HCT116 (cell line): ENCODE measurements around the gene MICOS13. TPM values are rescaled to one million over a fixed set of nuclear protein-coding genes. Genes with fewer than 3 reads are reported as not detected.
A peak's percentile ranks its signal among the peaks of the same experiment; 100 is the strongest.

Experiments
- ATAC-seq: fragments of 200-7000 bp; cut with Tn5 transposase; 2 replicates; pipeline ENCODE4 v1.9.1; 2020; ENCODE audit warnings: mild to moderate bottlenecking, moderate library complexity
- BruUV-seq: library from RNA; stranded (reverse); fragments of 400-500 nt; replicated peaks from 2 replicates; lab custom pipeline; 2021; lab: Mats Ljungman, UMichigan
- CTCF ChIA-PET: fragments of 300-600 bp; sonication (Branson Sonifier 250); formaldehyde crosslinking; loops from one replicate; lab custom pipeline; 2021; ENCODE audit warnings: antibody characterized with exemption; lab: Charles Lee
- POLR2A ChIA-PET: fragments of 300-600, 350-600 bp; sonication (Branson Sonifier 250); formaldehyde crosslinking; loops from one replicate; lab custom pipeline; 2021; ENCODE audit warnings: antibody characterized with exemption; lab: Charles Lee
- RAD21 ChIA-PET, 2 experiments: fragments of 300-600 bp; sonication (Branson Sonifier 250); formaldehyde crosslinking; loops; one replicate each; lab custom pipeline; 2023; ENCODE audit warnings: low total read pairs in 2 of 2; ENCODE audit not compliant: uncharacterized antibody in 2 of 2, unreplicated experiment in 2 of 2, low non-redundant PET in 1 of 2; lab: Charles Lee
- DNase-seq: peaks from one replicate; pipeline ENCODE4 v3.0.0-alpha.2; 2010; ENCODE audit warnings: low read depth, low spot score
- H2AFZ ChIP-seq: fragments of 200-600 bp; shearing (Covaris generic), sonication (generic); 2 replicates; pipeline ENCODE4 v1.6.1; 2017; ENCODE audit warnings: low read depth, mixed run types, mixed read lengths, antibody characterized with exemption, low read length; ENCODE audit not compliant: poor library complexity, severe bottlenecking
- H3K27ac ChIP-seq: 2 replicates; pipeline ENCODE4 v1.5.1; 2012; ENCODE audit warnings: low read depth, low read length
- H3K27me3 ChIP-seq: fragments of 200-600 bp; sonication (generic); 2 replicates; pipeline ENCODE4 v1.6.1; 2016; ENCODE audit warnings: mixed run types, low read length, mixed read lengths; ENCODE audit not compliant: insufficient read depth
- H3K36me3 ChIP-seq, 2 experiments: fragments of 200-500 bp in 1 of 2; fragments of 200-600 bp in 1 of 2; sonication (Bioruptor generic) in 1 of 2; sonication (generic) in 1 of 2; 2 replicates each; pipeline versions ENCODE4 v1.5.1 to v1.6.1; 2014 to 2016; ENCODE audit warnings: low read length in 2 of 2, inconsistent platforms in 1 of 2, mixed read lengths in 1 of 2, mixed run types in 1 of 2; ENCODE audit not compliant: insufficient read depth in 2 of 2, control insufficient read depth in 1 of 2
- H3K4me1 ChIP-seq, 2 experiments: fragments of 200-600 bp in 1 of 2; sonication (generic) in 1 of 2; 2 replicates each; pipeline versions ENCODE4 v1.5.1 to v1.6.1; 2012 to 2017; ENCODE audit warnings: low read length in 2 of 2, inconsistent platforms in 1 of 2, mild to moderate bottlenecking in 1 of 2, mixed read lengths in 1 of 2, mixed run types in 1 of 2, moderate library complexity in 1 of 2; ENCODE audit not compliant: insufficient read depth in 2 of 2, control insufficient read depth in 1 of 2
- H3K4me2 ChIP-seq: fragments of 200-600 bp; sonication (generic); 2 replicates; pipeline ENCODE4 v1.6.1; 2017; ENCODE audit warnings: mixed run types, low read length, mixed read lengths
- H3K4me3 ChIP-seq, 2 experiments: fragments of 200-600 bp in 1 of 2; sonication (generic) in 1 of 2; replicated peaks in 1 of 2; 2 replicates each; pipeline ENCODE4 v1.5.1; 2011 to 2016; ENCODE audit warnings: low read length in 2 of 2, control low read depth in 1 of 2, low read depth in 1 of 2, mild to moderate bottlenecking in 1 of 2, mixed read lengths in 1 of 2, mixed run types in 1 of 2
- H3K79me2 ChIP-seq: fragments of 200-600 bp; sonication (generic); 2 replicates; pipeline ENCODE4 v1.6.1; 2017; ENCODE audit warnings: mild to moderate bottlenecking, mixed run types, low read length, moderate library complexity, mixed read lengths; ENCODE audit not compliant: insufficient read depth
- H3K9ac ChIP-seq: fragments of 200-600 bp; sonication (generic); 2 replicates; pipeline ENCODE4 v1.6.1; 2016; ENCODE audit warnings: low read length, mixed read lengths
- H3K9me2 ChIP-seq: fragments of 200-600 bp; sonication (generic), shearing (Covaris generic); 2 replicates; pipeline ENCODE4 v1.6.1; 2017; ENCODE audit warnings: mixed run types, mild to moderate bottlenecking, moderate library complexity; ENCODE audit not compliant: insufficient read depth
- H3K9me3 ChIP-seq, 2 experiments: fragments of 200-500 bp in 1 of 2; fragments of 200-600 bp in 1 of 2; sonication (Bioruptor generic) in 1 of 2; sonication (generic) in 1 of 2; 2 replicates each; pipeline ENCODE4 v1.6.1; 2014 to 2017; ENCODE audit warnings: low read length in 2 of 2, mixed read lengths in 2 of 2, inconsistent platforms in 1 of 2, low read depth in 1 of 2, mild to moderate bottlenecking in 1 of 2, mixed run types in 1 of 2, moderate library complexity in 1 of 2; ENCODE audit not compliant: control insufficient read depth in 1 of 2, insufficient read depth in 1 of 2
- H4K20me1 ChIP-seq: fragments of 200-600 bp; sonication (generic), shearing (Covaris generic); 2 replicates; pipeline ENCODE4 v1.6.1; 2017; ENCODE audit warnings: mixed run types, mild to moderate bottlenecking, moderate library complexity; ENCODE audit not compliant: insufficient read depth
- CBX3 ChIP-seq: IDR thresholded peaks from 2 replicates; pipeline ENCODE4 v1.6.1; 2012; ENCODE audit warnings: low read depth
- CEBPB ChIP-seq: IDR thresholded peaks from 2 replicates; pipeline ENCODE4 v1.6.1; 2012; ENCODE audit warnings: low read depth
- ELF1 ChIP-seq: IDR thresholded peaks from 2 replicates; pipeline ENCODE4 v1.6.1; 2012; ENCODE audit warnings: low read depth, borderline replicate concordance
- EZH2 ChIP-seq: fragments of 200-600 bp; sonication (generic); IDR thresholded peaks from 2 replicates; pipeline ENCODE4 v1.6.1; 2017; ENCODE audit warnings: antibody characterized with exemption, mixed run types
- EZH2phosphoT487 ChIP-seq: fragments of 200-600 bp; IDR thresholded peaks from 2 replicates; pipeline ENCODE4 v1.6.1; 2018; ENCODE audit warnings: antibody characterized with exemption, borderline replicate concordance
- JUND ChIP-seq: IDR thresholded peaks from 2 replicates; pipeline ENCODE4 v1.6.1; 2012
- POLR2A ChIP-seq: IDR thresholded peaks from 2 replicates; pipeline ENCODE4 v1.7.0; 2011; ENCODE audit warnings: borderline replicate concordance; ENCODE audit not compliant: insufficient read depth, insufficient read length; ENCODE audit errors: extremely low read depth
- SP1 ChIP-seq: IDR thresholded peaks from 2 replicates; pipeline ENCODE4 v1.6.1; 2012; ENCODE audit warnings: low read depth
- TCF7L2 ChIP-seq: IDR thresholded peaks from 2 replicates; pipeline ENCODE4 v1.7.0; 2011; ENCODE audit warnings: borderline replicate concordance, inconsistent platforms; ENCODE audit not compliant: insufficient read depth, insufficient read length; ENCODE audit errors: extremely low read depth
- intact Hi-C: fragments of 100-400 bp; cut with micrococcal nuclease; formaldehyde crosslinking; loops from 2 replicates; pipeline ENCODE4 v1.10.0; 2022
- total RNA-seq: library from RNA; stranded (reverse); gene quantifications from one replicate; pipeline ENCODE4 v1.2.1, GENCODE V29; 2021; ENCODE audit not compliant: unreplicated experiment
- TF ChIP-seq, protein P1 (sequence below): IDR thresholded peaks from 2 replicates; pipeline ENCODE4 v1.6.1; 2012
- TF ChIP-seq, protein P2 (sequence below): IDR thresholded peaks from 2 replicates; pipeline ENCODE4 v1.6.1; 2012; ENCODE audit warnings: low read depth
- TF ChIP-seq, protein P3 (sequence below): IDR thresholded peaks from 2 replicates; pipeline ENCODE4 v1.6.1; 2012
- TF ChIP-seq, protein P4 (sequence below), 3 experiments: fragments of 200-600 bp in 1 of 3; sonication (generic) in 1 of 3; IDR thresholded peaks in 2 of 3; conservative IDR thresholded peaks in 1 of 3; 2 replicates each; pipeline ENCODE4 v1.5.1; 2012 to 2017; ENCODE audit warnings: low read depth in 2 of 3, low read length in 2 of 3, antibody characterized with exemption in 1 of 3, borderline replicate concordance in 1 of 3, control low read depth in 1 of 3, mild to moderate bottlenecking in 1 of 3, mixed read lengths in 1 of 3, mixed run types in 1 of 3, moderate library complexity in 1 of 3; ENCODE audit not compliant: insufficient read depth in 1 of 3

MICOS13 gene
- total RNA-seq, 1 experiment from 2014 or later = 61.6 TPM

DNA sequence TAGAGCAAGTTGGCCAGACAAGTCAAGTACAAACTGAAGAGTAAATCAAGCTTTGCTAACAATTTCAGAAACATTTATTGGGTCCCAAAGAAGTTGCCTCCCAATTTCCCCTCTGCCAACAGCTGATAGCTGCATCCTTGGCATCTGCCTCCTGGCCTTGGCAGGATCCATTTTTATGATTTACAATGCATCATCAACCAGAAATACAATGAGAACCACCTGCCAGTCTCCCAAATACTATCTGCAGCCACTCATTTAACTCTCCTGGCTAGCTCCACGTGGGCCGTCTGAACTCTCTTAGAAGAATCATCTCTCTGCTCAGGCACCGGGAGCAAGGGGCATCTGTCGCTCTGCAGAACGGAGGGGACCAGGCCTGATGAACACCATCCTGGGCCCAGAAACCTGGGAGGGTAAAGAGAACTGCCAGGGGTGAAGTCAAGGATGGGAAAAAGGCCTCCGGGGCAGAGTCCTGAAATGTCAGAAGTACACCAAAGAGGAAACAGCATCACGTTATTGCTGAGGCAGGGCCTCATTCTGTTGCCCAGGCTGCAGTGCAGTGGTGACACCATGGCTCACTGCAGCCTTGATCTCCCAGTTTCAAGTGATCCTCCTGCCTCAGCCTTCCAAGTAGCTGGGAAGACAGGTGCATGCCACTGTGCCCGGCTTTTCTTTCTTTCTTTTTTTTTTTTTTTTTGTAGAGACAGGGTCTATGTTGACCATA, 37.1 kb upstream of the MICOS13 start:
- H3K9me2 ChIP-seq = no peaks in the 10 kb centered on the region
- ATAC-seq (no peak), DNase-seq (no peak)
- peak overlapping the region; percentile 88 for H3K4me2 ChIP-seq
- peaks cover 72% of the 10 kb centered on the region for H3K79me2 ChIP-seq
- H3K36me3 ChIP-seq = peaks cover 15 to 26% of the 10 kb centered on the region in 2 experiments; a peak in 3 of 4 replicates
- H2AFZ ChIP-seq = no peak overlapping the region
- peak overlapping the region; percentile 99 to 100; a peak in 3 of 4 replicates for H3K4me3 ChIP-seq
- ChIA-PET CTCF (interaction anchor here (1.5 to 2.1 kb wide), 2 partner anchors 28 to 30 kb away, joined by 4 to 7 read pairs; partner anchors contain the start of gene RPL36), RAD21 (interaction anchor here in 1 of 2 experiments (0.6 kb wide), 1 partner anchor 30 kb away, joined by 4 read pairs; no protein-coding TSS in a partner anchor), POLR2A (interaction anchor here (1.0 to 1.6 kb wide), 3 partner anchors 26 to 111 kb away, joined by 3 to 5 read pairs (median 4); partner anchors contain the start of gene RPL36)
- BruUV-seq = no TSS peak
- H3K9me3 ChIP-seq = no peaks in the 10 kb centered on the region
- peaks cover 10 to 28% of the 10 kb centered on the region in 2 experiments for H3K4me1 ChIP-seq
- H3K27ac ChIP-seq = peak overlapping the region; percentile 85
- peak overlapping the region; percentile 99; the same call in 1 of the 2 replicates for H3K9ac ChIP-seq
- no peaks in the 10 kb centered on the region for H3K27me3 ChIP-seq
- intact Hi-C loops = no loop called here
- H4K20me1 ChIP-seq = peaks cover 5% of the 10 kb centered on the region; the same call in 1 of the 2 replicates
- TF ChIP-seq EZH2 (no peak), TCF7L2 (no peak), POLR2A (no peak), EZH2phosphoT487 (no peak), SP1 (no peak), CEBPB (no peak), ELF1 (no peak)
- TF ChIP-seq, protein P1, sequence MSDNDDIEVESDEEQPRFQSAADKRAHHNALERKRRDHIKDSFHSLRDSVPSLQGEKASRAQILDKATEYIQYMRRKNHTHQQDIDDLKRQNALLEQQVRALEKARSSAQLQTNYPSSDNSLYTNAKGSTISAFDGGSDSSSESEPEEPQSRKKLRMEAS = no peak

DNA sequence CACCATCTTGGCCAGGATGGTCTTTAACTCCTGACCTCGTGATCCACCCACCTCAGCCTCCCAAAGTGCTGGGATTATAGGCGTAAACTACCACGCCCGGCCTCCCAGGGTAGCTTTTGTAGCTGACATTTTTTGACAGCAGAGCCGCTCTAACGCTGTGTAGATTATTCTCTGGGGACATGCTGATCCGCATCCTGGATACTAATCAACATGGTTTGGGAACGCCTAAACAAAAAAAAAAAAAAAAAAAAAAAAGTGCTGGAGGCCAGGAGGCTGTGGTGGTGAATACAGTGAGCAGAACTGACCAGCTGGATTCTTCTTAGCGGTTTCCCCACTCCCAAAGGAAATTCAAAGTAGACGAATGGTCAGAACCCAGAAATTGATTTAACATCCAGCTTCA, 34.5 kb upstream of the MICOS13 start:
- Histone ChIP-seq H3K27me3 (no peaks in the 10 kb centered on the region), H3K27ac (no peak overlapping the region), H3K4me1 (peaks cover 8 to 18% of the 10 kb centered on the region in 2 experiments), H3K4me3 (no peak overlapping the region), H3K9me3 (no peaks in the 10 kb centered on the region), H3K79me2 (peaks cover 87% of the 10 kb centered on the region), H3K4me2 (no peak overlapping the region), H3K9ac (no peak overlapping the region), H4K20me1 (peaks cover 5% of the 10 kb centered on the region; the same call in 1 of the 2 replicates), H3K9me2 (no peaks in the 10 kb centered on the region), H3K36me3 (peaks cover 31 to 43% of the 10 kb centered on the region in 2 experiments; a peak in 3 of 4 replicates), H2AFZ (no peak overlapping the region)
- ChIA-PET POLR2A (interaction anchor here (1.2 kb wide), 1 partner anchor 15 kb away, joined by 3 read pairs; no protein-coding TSS in a partner anchor), CTCF (no interaction called here), RAD21 (no interaction called here)
- ATAC-seq (no peak), DNase-seq (no peak)
- TF ChIP-seq, protein P2, sequence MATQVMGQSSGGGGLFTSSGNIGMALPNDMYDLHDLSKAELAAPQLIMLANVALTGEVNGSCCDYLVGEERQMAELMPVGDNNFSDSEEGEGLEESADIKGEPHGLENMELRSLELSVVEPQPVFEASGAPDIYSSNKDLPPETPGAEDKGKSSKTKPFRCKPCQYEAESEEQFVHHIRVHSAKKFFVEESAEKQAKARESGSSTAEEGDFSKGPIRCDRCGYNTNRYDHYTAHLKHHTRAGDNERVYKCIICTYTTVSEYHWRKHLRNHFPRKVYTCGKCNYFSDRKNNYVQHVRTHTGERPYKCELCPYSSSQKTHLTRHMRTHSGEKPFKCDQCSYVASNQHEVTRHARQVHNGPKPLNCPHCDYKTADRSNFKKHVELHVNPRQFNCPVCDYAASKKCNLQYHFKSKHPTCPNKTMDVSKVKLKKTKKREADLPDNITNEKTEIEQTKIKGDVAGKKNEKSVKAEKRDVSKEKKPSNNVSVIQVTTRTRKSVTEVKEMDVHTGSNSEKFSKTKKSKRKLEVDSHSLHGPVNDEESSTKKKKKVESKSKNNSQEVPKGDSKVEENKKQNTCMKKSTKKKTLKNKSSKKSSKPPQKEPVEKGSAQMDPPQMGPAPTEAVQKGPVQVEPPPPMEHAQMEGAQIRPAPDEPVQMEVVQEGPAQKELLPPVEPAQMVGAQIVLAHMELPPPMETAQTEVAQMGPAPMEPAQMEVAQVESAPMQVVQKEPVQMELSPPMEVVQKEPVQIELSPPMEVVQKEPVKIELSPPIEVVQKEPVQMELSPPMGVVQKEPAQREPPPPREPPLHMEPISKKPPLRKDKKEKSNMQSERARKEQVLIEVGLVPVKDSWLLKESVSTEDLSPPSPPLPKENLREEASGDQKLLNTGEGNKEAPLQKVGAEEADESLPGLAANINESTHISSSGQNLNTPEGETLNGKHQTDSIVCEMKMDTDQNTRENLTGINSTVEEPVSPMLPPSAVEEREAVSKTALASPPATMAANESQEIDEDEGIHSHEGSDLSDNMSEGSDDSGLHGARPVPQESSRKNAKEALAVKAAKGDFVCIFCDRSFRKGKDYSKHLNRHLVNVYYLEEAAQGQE = no peak
- TF ChIP-seq EZH2phosphoT487 (no peak), JUND (no peak), CBX3 (no peak)
- TF ChIP-seq, protein P3, sequence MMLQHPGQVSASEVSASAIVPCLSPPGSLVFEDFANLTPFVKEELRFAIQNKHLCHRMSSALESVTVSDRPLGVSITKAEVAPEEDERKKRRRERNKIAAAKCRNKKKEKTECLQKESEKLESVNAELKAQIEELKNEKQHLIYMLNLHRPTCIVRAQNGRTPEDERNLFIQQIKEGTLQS = no peak
- TF ChIP-seq, protein P4, sequence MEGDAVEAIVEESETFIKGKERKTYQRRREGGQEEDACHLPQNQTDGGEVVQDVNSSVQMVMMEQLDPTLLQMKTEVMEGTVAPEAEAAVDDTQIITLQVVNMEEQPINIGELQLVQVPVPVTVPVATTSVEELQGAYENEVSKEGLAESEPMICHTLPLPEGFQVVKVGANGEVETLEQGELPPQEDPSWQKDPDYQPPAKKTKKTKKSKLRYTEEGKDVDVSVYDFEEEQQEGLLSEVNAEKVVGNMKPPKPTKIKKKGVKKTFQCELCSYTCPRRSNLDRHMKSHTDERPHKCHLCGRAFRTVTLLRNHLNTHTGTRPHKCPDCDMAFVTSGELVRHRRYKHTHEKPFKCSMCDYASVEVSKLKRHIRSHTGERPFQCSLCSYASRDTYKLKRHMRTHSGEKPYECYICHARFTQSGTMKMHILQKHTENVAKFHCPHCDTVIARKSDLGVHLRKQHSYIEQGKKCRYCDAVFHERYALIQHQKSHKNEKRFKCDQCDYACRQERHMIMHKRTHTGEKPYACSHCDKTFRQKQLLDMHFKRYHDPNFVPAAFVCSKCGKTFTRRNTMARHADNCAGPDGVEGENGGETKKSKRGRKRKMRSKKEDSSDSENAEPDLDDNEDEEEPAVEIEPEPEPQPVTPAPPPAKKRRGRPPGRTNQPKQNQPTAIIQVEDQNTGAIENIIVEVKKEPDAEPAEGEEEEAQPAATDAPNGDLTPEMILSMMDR (IDR thresholded peaks at IDR 0.05 in 2 of 3, conservative IDR thresholded peaks at IDR 0.05 in 1 of 3; ENCODE audit: borderline replicate concordance in 1 of 3, insufficient read depth in 1 of 3, low read depth in 2 of 3, low read length in 2 of 3) = no peak
- no TSS peak for BruUV-seq
- intact Hi-C loops = no loop called here
